ENCODE data around the gene ASB2.

ASB2 gene

GRCh38 chr14:93950948-93951634, 25.3 kb downstream of the ASB2 start:
- no peak for DNase-seq (ENCODE audit: low spot score)

- no peak for DNase-seq (ENCODE audit: low spot score)
Observed at GRCh38 chr14:93949511-93950075, 26.8 kb downstream of the ASB2 start.

- DNase-seq (ENCODE audit: low spot score): no peak
Observed at GRCh38 chr14:93947282-93947681, 29.1 kb downstream of the ASB2 start.

- DNase-seq (ENCODE audit: low spot score): no peak
Observed at GRCh38 chr14:93946541-93947090, 29.8 kb downstream of the ASB2 start.

GRCh38 chr14:93946104-93946503, 30.3 kb downstream of the ASB2 start:
- no peak for DNase-seq (ENCODE audit: low spot score)

GRCh38 chr14:93945070-93945399, 31.3 kb downstream of the ASB2 start:
- no peak for DNase-seq (ENCODE audit: low spot score)

- DNase-seq (ENCODE audit: low spot score): no peak
Observed at GRCh38 chr14:93944348-93945069, 31.9 kb downstream of the ASB2 start.

GRCh38 chr14:93943930-93944329, 32.4 kb downstream of the ASB2 start:
- DNase-seq (ENCODE audit: low spot score): no peak

- DNase-seq (ENCODE audit: low spot score): no peak
Observed at GRCh38 chr14:93943052-93943451, 33.3 kb downstream of the ASB2 start.

- DNase-seq (ENCODE audit: low spot score): no peak
Observed at GRCh38 chr14:93941293-93941910, 35.0 kb downstream of the ASB2 start.

GRCh38 chr14:93940437-93940836, 35.9 kb downstream of the ASB2 start:
- no peak for DNase-seq (ENCODE audit: low spot score)

GRCh38 chr14:93939304-93940229, 36.8 kb downstream of the ASB2 start:
- DNase-seq (ENCODE audit: low spot score): peak; percentile 91

- no peak for DNase-seq (ENCODE audit: low spot score)
Observed at GRCh38 chr14:93938751-93939303, 37.5 kb downstream of the ASB2 start.

- no peak for DNase-seq (ENCODE audit: low spot score)
Observed at GRCh38 chr14:93937519-93937918, 38.9 kb downstream of the ASB2 start.

GRCh38 chr14:93936926-93937325, 39.4 kb downstream of the ASB2 start:
- DNase-seq (ENCODE audit: low spot score): no peak

GRCh38 chr14:93936245-93936644, 40.1 kb downstream of the ASB2 start:
- DNase-seq (ENCODE audit: low spot score): peak; percentile 38

GRCh38 chr14:93935213-93935612, 41.2 kb downstream of the ASB2 start:
- DNase-seq (ENCODE audit: low spot score): no peak

- no peak for DNase-seq (ENCODE audit: low spot score)
Observed at GRCh38 chr14:93932642-93933041, 43.7 kb downstream of the ASB2 start.

GRCh38 chr14:93930989-93931307, 45.4 kb downstream of the ASB2 start:
- DNase-seq (ENCODE audit: low spot score): no peak

GRCh38 chr14:93930296-93930988, 45.9 kb downstream of the ASB2 start:
- no peak for DNase-seq (ENCODE audit: low spot score)

GRCh38 chr14:93929657-93930056, 46.7 kb downstream of the ASB2 start:
- no peak for DNase-seq (ENCODE audit: low spot score)

Data from germinal center (tissue), 1 donor.